Stromal cell of bone marrow (primary cell): ENCODE data around the gene TIMP2.
"Not testable (repeated sequence)": the region's sequence is repeated elsewhere in the genome, so short reads cannot be mapped to it uniquely, and the experiment has no call there.

Experiments used
- DNase-seq: peaks from one replicate; pipeline ENCODE4 v3.0.0-alpha.2; 2012; ENCODE audit warnings: low read depth

Gene TIMP2

GRCh38 chr17:78954684-78955083 lies 29.5 kb upstream of the TIMP2 start:
- DNase-seq: no peak

GRCh38 chr17:78953356-78954350 lies 28.5 kb upstream of the TIMP2 start:
- DNase-seq: no peak

DNA sequence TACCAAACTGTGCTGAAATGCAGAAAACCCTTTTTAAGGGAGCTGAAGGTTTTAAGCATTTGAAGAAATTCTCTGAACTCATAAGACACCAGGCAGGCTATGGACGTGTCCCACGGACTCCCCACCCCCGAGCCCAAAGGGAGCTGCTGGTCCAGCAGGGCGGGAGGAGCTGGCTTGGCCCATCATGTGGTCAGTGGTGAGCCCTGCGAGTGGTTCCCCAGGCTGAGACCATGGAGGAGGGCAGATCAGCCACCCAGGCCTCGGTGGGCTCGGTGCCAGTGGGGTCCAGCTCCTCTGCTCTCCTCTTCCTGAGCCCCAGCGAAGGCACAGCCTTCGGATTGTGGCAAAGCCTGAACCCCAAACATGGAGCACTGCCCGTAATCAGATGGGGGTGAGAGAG lies 27.5 kb upstream of the TIMP2 start:
- no peak for DNase-seq

GRCh38 chr17:78951967-78952551 lies 26.9 kb upstream of the TIMP2 start:
- DNase-seq: no peak

GRCh38 chr17:78950870-78951269 lies 25.7 kb upstream of the TIMP2 start:
- DNase-seq: no peak

DNA sequence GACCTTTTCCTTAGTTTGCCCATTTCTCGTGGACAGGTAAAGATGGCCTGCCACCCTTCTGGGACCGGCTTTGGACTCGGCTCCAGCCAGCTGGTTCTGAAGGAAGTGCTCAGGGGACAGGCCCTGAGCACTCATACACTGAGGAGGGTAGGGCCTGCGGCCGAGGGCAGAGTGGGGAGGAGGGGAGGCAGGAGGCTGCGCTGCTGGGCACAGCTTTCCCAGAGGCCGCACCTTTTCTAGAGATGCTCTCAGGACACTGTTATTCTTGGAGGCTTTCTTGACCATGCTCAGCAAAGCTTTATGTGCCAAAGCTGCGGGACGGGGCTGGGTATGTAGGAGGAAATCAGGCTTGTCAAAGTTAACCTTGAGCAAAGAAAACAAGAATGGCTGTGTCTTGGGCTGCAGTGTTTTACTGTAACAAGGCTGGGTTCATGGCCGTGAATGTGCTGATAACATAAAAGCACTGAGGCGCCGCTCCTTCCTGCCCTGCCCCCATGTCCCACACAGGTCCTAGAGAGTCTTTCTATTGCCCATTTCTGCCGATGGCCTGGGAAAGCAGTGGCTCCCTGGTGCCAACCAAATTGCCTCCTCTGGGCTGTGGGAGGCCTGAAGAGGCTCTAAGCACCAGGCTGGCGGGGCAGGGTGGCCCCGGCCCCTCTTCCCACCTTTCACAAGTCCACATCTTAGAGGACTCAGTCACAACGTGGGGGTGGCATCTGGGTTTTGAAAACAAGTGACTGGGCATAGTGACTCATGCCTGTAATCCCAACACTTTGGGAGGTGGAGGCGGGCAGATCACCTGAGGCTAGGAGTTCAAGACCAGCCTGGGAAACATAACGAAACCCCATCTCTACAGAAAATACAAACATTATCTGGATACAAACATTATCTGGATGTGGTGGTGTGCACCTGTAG lies 22.3 kb upstream of the TIMP2 start:
- no peak for DNase-seq

- DNase-seq: no peak
These were observed 21.4 kb upstream of the TIMP2 start for GRCh38 chr17:78946631-78947030.

GRCh38 chr17:78946131-78946530 lies 20.9 kb upstream of the TIMP2 start:
- no peak for DNase-seq

DNA sequence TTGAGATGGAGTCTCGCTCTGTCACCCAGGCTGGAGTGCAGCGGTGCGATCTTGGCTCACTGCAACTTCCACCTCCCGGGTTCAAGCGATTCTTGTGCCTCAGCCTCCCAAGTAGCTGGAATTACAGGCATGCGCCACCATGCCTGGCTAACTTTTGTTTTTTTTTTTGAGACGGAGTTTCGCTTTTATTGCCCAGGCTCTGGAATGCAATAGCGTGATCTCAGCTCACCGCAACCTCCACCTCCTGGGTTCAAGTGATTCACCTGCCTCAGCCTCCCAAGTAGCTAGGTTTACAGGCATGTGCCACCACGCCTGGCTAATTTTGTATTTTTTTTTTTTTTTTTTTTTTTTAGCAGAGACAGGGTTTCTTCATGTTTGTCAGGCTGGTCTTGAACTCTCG lies 20.3 kb upstream of the TIMP2 start:
- not testable (repeated sequence) for DNase-seq

GRCh38 chr17:78944956-78945355 lies 19.8 kb upstream of the TIMP2 start:
- no peak for DNase-seq

GRCh38 chr17:78944026-78944425 lies 18.8 kb upstream of the TIMP2 start:
- no peak for DNase-seq

DNA sequence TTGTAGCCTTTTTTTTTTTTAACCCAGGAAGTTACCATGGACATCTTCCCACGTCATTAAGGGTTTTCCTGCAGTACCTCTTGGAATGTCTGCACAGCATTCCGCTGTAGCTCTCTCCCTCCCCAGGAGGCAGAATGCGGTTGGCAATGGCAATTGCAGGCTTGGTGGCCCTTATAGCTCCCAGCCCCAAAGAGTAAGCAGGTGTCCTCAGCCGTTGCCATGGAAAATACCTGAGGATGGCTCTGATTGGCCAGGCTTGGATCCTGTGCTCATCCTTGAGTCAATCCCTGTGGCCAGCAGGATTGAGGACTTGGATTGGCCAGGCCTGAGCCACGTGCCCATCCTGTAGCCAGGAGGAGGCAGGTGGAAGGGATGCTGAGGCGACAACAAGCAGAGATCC lies 15.5 kb upstream of the TIMP2 start:
- no peak for DNase-seq

GRCh38 chr17:78940258-78940657 lies 15.1 kb upstream of the TIMP2 start:
- no peak for DNase-seq

- DNase-seq: peak; percentile 47
These were observed 14.4 kb upstream of the TIMP2 start for GRCh38 chr17:78939615-78940014.

DNA sequence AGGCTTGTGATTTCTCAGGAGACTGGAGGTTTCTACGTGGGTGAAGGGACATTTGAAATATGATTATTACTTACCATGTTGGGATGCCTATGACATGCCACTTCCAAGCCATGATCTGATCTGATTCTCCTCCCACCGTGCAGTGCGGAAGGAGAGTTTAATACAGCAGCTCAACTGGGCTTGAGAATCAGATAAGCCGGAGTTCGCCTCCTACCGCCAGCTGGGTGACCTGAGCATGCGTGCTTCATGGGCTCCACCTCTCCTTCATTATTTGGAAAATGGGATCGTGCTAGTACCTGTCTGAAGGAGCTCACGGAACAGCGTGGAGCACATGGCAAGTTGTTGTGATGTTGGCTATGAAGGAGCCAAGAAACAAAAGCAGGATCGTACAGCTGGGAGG lies 12.4 kb upstream of the TIMP2 start:
- no peak for DNase-seq

- peak; percentile 96 for DNase-seq
These were observed 10.5 kb upstream of the TIMP2 start for GRCh38 chr17:78935419-78936323.

DNA sequence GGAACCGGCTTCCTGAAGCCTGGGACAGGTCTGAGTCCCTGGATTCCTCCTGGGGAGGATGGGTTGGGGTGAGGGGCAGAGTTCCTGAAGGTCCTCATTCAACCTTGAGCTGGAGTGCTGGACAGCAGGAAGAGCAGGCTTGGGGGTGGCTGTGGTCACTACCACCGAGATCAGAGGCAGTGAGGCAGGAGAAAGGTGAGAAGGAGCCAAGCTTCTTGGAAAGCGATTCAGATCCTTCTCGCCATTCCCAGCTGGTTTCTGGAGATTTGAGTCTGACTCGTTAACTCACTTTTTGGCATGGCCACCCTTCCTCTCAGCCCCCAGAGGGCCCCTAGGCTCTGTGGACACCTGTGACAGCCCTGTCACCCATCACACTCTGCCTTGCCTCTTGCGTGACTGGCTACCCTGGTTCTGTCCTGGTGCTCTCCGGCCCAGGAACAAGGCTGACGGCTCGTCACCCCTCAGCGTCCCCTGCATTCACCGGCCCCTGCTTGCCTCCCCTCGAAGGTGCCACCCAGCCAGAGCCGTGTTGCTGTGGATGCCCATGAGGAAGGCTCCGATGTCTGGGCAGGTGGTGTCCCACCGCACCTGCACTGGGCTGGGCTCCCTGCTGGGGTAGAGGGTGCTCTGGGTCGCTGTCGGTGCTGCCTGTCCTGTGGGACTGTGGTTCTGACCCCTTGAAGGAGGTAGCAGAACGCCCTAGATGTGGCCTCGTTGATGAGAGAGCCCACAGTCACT lies 9.7 kb upstream of the TIMP2 start:
- no peak for DNase-seq

GRCh38 chr17:78933959-78934568 lies 8.9 kb upstream of the TIMP2 start:
- DNase-seq: peak; percentile 99

- DNase-seq: peak; percentile 96
These were observed 8.1 kb upstream of the TIMP2 start for GRCh38 chr17:78933025-78933958.
